ENCODE results near the gene FXR2. TPM values are rescaled to one million over a fixed set of nuclear protein-coding genes. Genes with fewer than 3 reads are reported as not detected.
A peak's percentile ranks its signal among the peaks of the same experiment; 100 is the strongest.

Gene FXR2
- total RNA-seq, 1 donor from 2014 or later, result 42.7 TPM

DNA sequence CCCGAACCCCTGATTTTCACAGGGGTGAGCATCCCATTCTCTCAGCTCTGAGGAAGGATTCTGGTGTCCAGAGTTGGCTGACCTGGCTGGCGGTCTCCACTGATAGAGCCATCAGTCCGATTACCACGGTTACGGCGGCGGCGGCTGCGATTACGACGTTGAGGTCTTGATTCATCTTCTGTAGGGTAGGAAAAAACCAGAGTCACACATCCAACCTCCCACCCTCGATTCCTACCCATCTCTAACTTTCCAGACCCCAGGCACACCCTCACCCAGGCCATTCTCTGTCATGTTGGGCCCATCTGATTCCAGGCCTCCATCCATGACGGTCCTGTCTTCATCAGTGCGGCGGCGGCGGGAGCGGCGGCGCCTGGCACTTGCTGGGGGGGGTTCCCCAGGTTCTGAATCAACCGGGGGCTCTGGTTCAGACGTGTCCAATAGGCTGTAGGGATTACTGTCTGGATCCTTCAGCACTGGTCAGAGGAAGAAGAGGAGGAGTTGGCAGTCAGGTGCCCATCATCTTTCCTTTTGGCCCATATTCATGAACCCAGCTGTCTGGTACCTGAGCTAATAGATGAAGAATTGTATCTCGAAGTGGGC, 22.2 kb downstream of the FXR2 start:
- H3K79me2 ChIP-seq (ENCODE audit: low read depth), result peaks cover 8% of the 10 kb centered on the region
- no peak overlapping the region for H2AFZ ChIP-seq (replicated peaks)
- TF ChIP-seq EZH2 (IDR thresholded peaks at IDR 0.05) (no peak), EZH2phosphoT487 (IDR thresholded peaks at IDR 0.05) (no peak)
- TF ChIP-seq, protein P1, sequence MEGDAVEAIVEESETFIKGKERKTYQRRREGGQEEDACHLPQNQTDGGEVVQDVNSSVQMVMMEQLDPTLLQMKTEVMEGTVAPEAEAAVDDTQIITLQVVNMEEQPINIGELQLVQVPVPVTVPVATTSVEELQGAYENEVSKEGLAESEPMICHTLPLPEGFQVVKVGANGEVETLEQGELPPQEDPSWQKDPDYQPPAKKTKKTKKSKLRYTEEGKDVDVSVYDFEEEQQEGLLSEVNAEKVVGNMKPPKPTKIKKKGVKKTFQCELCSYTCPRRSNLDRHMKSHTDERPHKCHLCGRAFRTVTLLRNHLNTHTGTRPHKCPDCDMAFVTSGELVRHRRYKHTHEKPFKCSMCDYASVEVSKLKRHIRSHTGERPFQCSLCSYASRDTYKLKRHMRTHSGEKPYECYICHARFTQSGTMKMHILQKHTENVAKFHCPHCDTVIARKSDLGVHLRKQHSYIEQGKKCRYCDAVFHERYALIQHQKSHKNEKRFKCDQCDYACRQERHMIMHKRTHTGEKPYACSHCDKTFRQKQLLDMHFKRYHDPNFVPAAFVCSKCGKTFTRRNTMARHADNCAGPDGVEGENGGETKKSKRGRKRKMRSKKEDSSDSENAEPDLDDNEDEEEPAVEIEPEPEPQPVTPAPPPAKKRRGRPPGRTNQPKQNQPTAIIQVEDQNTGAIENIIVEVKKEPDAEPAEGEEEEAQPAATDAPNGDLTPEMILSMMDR (IDR thresholded peaks at IDR 0.05), result no peak
- no peak overlapping the region for H3K9ac ChIP-seq
- H3K4me1 ChIP-seq, result peaks cover 40% of the 10 kb centered on the region
- no peaks in the 10 kb centered on the region for H3K9me3 Mint-ChIP-seq
- peak overlapping the region; percentile 13 for H3K4me3 Mint-ChIP-seq
- H3K4me3 ChIP-seq, result no peak overlapping the region
- H3K36me3 Mint-ChIP-seq, result peaks cover 42% of the 10 kb centered on the region
- H3K27ac ChIP-seq, result peak overlapping the region; percentile 99
- peaks cover 64% of the 10 kb centered on the region for H3F3A ChIP-seq (ENCODE audit: low read depth)
- no peak overlapping the region for H3K4me2 ChIP-seq
- no peaks in the 10 kb centered on the region for H3K9me3 ChIP-seq (ENCODE audit: low read depth)
- no peak for DNase-seq (ENCODE audit: low spot score)
- H4K20me1 ChIP-seq (ENCODE audit: low read depth), result peaks cover 5% of the 10 kb centered on the region
- H3K36me3 ChIP-seq, result peaks cover 3% of the 10 kb centered on the region
- no peak overlapping the region for H3K27ac Mint-ChIP-seq
- H3K27me3 Mint-ChIP-seq (ENCODE audit: insufficient read depth, low read depth), result peaks cover 14% of the 10 kb centered on the region
- peaks cover 10% of the 10 kb centered on the region for H3K4me1 Mint-ChIP-seq
- H3K27me3 ChIP-seq, result no peaks in the 10 kb centered on the region

- DNase-seq (ENCODE audit: low spot score), result no peak
- Mint-ChIP-seq H3K27ac (peak overlapping the region; percentile 17), H3K4me3 (no peak overlapping the region), H3K4me1 (peaks cover 9% of the 10 kb centered on the region), H3K36me3 (peaks cover 41% of the 10 kb centered on the region), H3K9me3 (no peaks in the 10 kb centered on the region), H3K27me3 (ENCODE audit: insufficient read depth, low read depth) (peaks cover 14% of the 10 kb centered on the region)
- Histone ChIP-seq H3K79me2 (ENCODE audit: low read depth) (peaks cover 8% of the 10 kb centered on the region), H3K27ac (peak overlapping the region; percentile 99), H3K9ac (no peak overlapping the region), H4K20me1 (ENCODE audit: low read depth) (peaks cover 5% of the 10 kb centered on the region), H3K4me3 (no peak overlapping the region), H3K36me3 (peaks cover 3% of the 10 kb centered on the region), H3K27me3 (no peaks in the 10 kb centered on the region), H3K4me2 (peak overlapping the region; percentile 70), H3K9me3 (ENCODE audit: low read depth) (no peaks in the 10 kb centered on the region), H3K4me1 (peaks cover 40% of the 10 kb centered on the region), H3F3A (ENCODE audit: low read depth) (peaks cover 64% of the 10 kb centered on the region), H2AFZ (replicated peaks) (no peak overlapping the region)
- TF ChIP-seq, protein P1 (IDR thresholded peaks at IDR 0.05), result no peak
- TF ChIP-seq EZH2phosphoT487 (IDR thresholded peaks at IDR 0.05) (no peak), EZH2 (IDR thresholded peaks at IDR 0.05) (no peak)
Measured at GRCh38 chr17:7591596-7591995, 23.1 kb downstream of the FXR2 start.

DNA sequence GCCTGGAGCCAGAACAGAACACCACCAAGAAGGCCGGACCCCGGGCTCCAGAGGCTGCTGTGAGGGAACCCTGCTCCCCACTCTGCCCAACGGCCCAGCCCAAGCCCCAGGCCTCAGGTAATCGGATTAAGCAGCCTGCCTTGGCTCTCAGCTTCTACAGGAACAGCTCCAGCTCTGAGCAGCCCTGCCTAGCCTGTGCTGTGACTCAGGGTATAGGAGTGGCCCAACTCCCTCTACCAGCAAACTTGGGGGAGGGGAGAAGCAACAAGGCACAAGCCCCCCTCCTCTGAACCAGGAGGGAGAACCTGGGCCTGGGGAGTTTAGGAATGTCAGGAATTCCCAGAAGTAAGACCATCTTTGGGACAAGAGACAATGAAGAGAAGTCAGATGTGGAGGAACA, 24.0 kb downstream of the FXR2 start:
- peaks cover 9% of the 10 kb centered on the region for H3K4me1 Mint-ChIP-seq
- H3F3A ChIP-seq (ENCODE audit: low read depth), result peaks cover 67% of the 10 kb centered on the region
- H3K9me3 Mint-ChIP-seq, result no peaks in the 10 kb centered on the region
- no peaks in the 10 kb centered on the region for H3K9me3 ChIP-seq (ENCODE audit: low read depth)
- peaks cover 5% of the 10 kb centered on the region for H4K20me1 ChIP-seq (ENCODE audit: low read depth)
- H3K9ac ChIP-seq, result no peak overlapping the region
- H3K27ac ChIP-seq, result peak overlapping the region; percentile 99
- H2AFZ ChIP-seq (replicated peaks), result no peak overlapping the region
- peaks cover 40% of the 10 kb centered on the region for H3K4me1 ChIP-seq
- H3K36me3 ChIP-seq, result peaks cover 3% of the 10 kb centered on the region
- DNase-seq (ENCODE audit: low spot score), result peak; percentile 92
- peak overlapping the region; percentile 15 for H3K4me3 ChIP-seq
- H3K27me3 ChIP-seq, result no peaks in the 10 kb centered on the region
- peaks cover 14% of the 10 kb centered on the region for H3K27me3 Mint-ChIP-seq (ENCODE audit: insufficient read depth, low read depth)
- peaks cover 11% of the 10 kb centered on the region for H3K79me2 ChIP-seq (ENCODE audit: low read depth)
- peak overlapping the region; percentile 17 for H3K4me3 Mint-ChIP-seq
- H3K27ac Mint-ChIP-seq, result peak overlapping the region; percentile 17
- TF ChIP-seq, protein P1 (IDR thresholded peaks at IDR 0.05), result no peak
- TF ChIP-seq EZH2 (IDR thresholded peaks at IDR 0.05), result no peak
- TF ChIP-seq EZH2phosphoT487 (IDR thresholded peaks at IDR 0.05), result no peak
- H3K4me2 ChIP-seq, result peak overlapping the region; percentile 70
- H3K36me3 Mint-ChIP-seq, result peaks cover 38% of the 10 kb centered on the region
